Measurements from ENCODE around the gene SEL1L2. TPM values are rescaled to one million over a fixed set of nuclear protein-coding genes. Genes with fewer than 3 reads are reported as not detected.

Gene SEL1L2, protein sequence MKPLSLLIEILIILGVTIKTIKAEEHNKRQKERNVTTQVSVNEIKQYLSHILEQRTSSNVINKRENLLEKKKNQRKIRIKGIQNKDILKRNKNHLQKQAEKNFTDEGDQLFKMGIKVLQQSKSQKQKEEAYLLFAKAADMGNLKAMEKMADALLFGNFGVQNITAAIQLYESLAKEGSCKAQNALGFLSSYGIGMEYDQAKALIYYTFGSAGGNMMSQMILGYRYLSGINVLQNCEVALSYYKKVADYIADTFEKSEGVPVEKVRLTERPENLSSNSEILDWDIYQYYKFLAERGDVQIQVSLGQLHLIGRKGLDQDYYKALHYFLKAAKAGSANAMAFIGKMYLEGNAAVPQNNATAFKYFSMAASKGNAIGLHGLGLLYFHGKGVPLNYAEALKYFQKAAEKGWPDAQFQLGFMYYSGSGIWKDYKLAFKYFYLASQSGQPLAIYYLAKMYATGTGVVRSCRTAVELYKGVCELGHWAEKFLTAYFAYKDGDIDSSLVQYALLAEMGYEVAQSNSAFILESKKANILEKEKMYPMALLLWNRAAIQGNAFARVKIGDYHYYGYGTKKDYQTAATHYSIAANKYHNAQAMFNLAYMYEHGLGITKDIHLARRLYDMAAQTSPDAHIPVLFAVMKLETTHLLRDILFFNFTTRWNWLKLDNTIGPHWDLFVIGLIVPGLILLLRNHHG
- not detected for total RNA-seq
- polyA plus RNA-seq, result not detected

DNA sequence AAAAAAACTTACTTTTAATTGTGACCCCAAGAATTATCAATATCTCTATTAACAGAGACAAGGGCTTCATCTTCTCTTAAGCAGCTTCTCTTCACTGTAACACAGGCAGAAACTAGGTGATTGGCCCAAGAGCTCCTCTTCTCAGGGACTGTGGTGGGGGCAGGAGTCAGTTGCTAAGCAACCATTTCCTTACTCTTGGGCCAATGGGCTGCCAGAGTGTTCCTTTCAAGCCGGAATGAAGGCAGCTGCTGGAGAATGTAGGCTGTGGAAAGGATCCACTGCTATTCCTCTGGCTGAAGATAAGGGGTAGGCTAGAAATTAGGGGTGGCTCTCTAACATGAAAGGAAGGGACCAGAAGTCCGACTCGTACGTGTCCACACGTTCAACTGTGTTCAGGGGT lies at the start of gene SEL1L2:
Gene SEL1L2, minus strand, starts transcription at position 150 of the 400 bp plus-strand sequence. Its CDS starts 80 bp downstream, at position 70.
- DNase-seq, result no peak
- no peaks in the 10 kb centered on the region for H3K36me3 ChIP-seq (ENCODE audit: insufficient read depth, low read length)
- no peak within 1 kb of the TSS for H3K4me3 ChIP-seq (ENCODE audit: low read length)
- Mint-ChIP-seq H3K4me3 (no peak within 1 kb of the TSS), H3K36me3 (no peaks in the 10 kb centered on the region), H3K4me1 (no peaks in the 10 kb centered on the region), H3K9me3 (peaks cover 9 to 30% (median 12%) of the 10 kb centered on the region in 5 donors), H3K27me3 (no peaks in the 10 kb centered on the region), H3K27ac (no peak within 1 kb of the TSS)
- no peaks in the 10 kb centered on the region for H3K9me3 ChIP-seq (ENCODE audit: low read length)
- CTCF ChIA-PET, result no interaction called here
- H3K27me3 ChIP-seq (ENCODE audit: insufficient read depth, low read length, poor library complexity, severe bottlenecking), result no peaks in the 10 kb centered on the region
- no peaks in the 10 kb centered on the region for H3K4me1 ChIP-seq (ENCODE audit: insufficient read depth, low read length)
- no peak within 1 kb of the TSS for H3K27ac ChIP-seq (ENCODE audit: low read depth, low read length)
- POLR2A ChIA-PET, result no interaction called here

DNA sequence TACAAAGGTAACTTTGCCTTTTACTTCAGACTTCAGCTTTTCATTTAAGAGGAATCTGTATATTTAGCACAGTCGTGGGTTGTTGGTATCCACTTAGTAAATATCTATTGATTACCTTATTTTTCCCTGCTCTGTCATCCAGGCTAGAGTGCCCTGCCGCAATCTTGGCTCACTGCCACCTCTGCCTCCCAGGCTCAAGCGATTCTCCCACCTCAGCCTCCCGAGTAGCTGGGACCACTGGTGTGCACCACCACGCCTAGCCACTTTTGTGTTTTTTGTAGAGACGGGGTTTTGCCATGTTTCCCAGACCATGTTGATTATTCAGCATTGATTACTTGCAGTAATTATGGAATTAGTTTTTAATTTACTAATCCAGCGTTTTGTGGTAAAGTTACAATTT lies 46.2 kb upstream of the SEL1L2 start:
- no peak for DNase-seq
- H3K27me3 ChIP-seq (ENCODE audit: insufficient read depth, low read length, poor library complexity, severe bottlenecking), result no peaks in the 10 kb centered on the region
- no peak overlapping the region for H3K4me3 ChIP-seq (ENCODE audit: low read length)
- no peaks in the 10 kb centered on the region for H3K9me3 ChIP-seq (ENCODE audit: low read length)
- Mint-ChIP-seq H3K4me1 (no peaks in the 10 kb centered on the region), H3K27me3 (no peaks in the 10 kb centered on the region), H3K4me3 (no peak overlapping the region), H3K27ac (no peak overlapping the region), H3K36me3 (no peaks in the 10 kb centered on the region), H3K9me3 (peaks cover 0 to 8% (median 1%) of the 10 kb centered on the region in 5 donors)
- no peaks in the 10 kb centered on the region for H3K4me1 ChIP-seq (ENCODE audit: insufficient read depth, low read length)
- no peak overlapping the region for H3K27ac ChIP-seq (ENCODE audit: low read depth, low read length)
- ChIA-PET POLR2A (no interaction called here), CTCF (no interaction called here)
- H3K36me3 ChIP-seq (ENCODE audit: insufficient read depth, low read length), result no peaks in the 10 kb centered on the region

DNA sequence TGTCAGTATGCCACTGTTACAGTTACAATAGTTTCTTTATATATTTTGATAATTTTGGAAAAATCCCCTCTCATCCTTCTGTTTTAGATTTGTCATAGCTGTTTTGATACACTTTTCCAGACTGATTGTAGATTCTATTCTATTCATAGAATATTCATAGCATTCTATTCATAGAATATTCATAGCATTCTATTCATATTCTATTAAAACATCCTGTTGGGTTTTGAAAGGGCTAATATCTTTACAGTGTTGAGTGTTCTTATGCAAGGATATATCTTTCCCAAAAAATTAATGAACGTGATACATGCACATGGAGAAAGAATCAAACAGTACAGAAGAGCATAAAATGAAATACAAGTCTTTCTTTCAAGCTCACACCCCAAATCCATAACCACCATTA lies 42.9 kb upstream of the SEL1L2 start:
- no peaks in the 10 kb centered on the region for H3K9me3 ChIP-seq (ENCODE audit: low read length)
- H3K4me1 ChIP-seq (ENCODE audit: insufficient read depth, low read length), result no peaks in the 10 kb centered on the region
- no peaks in the 10 kb centered on the region for H3K4me1 Mint-ChIP-seq
- DNase-seq, result no peak
- H3K4me3 ChIP-seq (ENCODE audit: low read length), result no peak overlapping the region
- no peaks in the 10 kb centered on the region for H3K36me3 Mint-ChIP-seq
- no peaks in the 10 kb centered on the region for H3K27me3 ChIP-seq (ENCODE audit: insufficient read depth, low read length, poor library complexity, severe bottlenecking)
- no peaks in the 10 kb centered on the region for H3K27me3 Mint-ChIP-seq
- H3K4me3 Mint-ChIP-seq, result no peak overlapping the region
- peaks cover 0 to 14% (median 2%) of the 10 kb centered on the region in 5 donors for H3K9me3 Mint-ChIP-seq
- CTCF ChIA-PET, result no interaction called here
- POLR2A ChIA-PET, result no interaction called here
- no peaks in the 10 kb centered on the region for H3K36me3 ChIP-seq (ENCODE audit: insufficient read depth, low read length)
- no peak overlapping the region for H3K27ac Mint-ChIP-seq
- no peak overlapping the region for H3K27ac ChIP-seq (ENCODE audit: low read depth, low read length)

DNA sequence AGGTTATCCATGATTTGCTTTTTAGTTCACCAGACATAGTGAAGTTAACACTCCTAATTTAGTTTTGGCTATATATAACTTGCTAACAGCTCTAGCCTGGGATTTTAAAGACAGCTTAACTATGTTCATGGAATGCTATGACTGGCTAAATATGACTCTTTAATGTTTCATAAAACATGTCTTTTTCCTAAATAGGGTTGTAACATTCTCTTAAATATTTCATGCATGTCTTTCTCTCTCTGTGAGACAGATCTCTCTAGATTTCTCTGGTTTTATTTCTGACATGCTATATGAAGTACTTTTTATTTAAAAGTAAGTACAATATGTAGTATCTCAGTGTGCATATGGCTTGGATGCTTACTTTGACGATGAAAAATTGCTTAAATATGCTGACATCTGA lies 40.6 kb upstream of the SEL1L2 start:
- CTCF ChIA-PET, result no interaction called here

DNA sequence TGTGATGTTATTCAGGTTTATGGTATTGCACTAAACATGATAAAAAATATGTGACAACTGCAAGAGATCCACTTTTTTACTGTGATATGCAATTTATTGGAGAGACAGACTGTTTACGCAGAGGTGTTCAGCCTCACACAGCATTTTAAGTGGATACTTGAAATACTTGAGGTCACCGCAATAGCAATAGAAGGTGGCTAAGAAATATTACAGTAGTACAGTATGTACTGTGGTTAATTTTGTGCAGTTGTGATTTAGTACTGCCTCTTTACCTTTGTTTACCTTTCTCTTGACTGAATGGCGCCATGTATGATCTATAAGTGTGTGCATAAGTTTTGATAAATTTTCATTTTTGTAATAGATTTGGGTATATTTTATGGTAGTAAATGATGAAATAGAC lies 22.3 kb upstream of the SEL1L2 start:
- Histone ChIP-seq H3K4me3 (ENCODE audit: low read length) (no peak overlapping the region), H3K4me1 (ENCODE audit: insufficient read depth, low read length) (no peaks in the 10 kb centered on the region), H3K36me3 (ENCODE audit: insufficient read depth, low read length) (no peaks in the 10 kb centered on the region), H3K9me3 (ENCODE audit: low read length) (no peaks in the 10 kb centered on the region), H3K27ac (ENCODE audit: low read depth, low read length) (no peak overlapping the region), H3K27me3 (ENCODE audit: insufficient read depth, low read length, poor library complexity, severe bottlenecking) (no peaks in the 10 kb centered on the region)
- peaks cover 4 to 16% (median 13%) of the 10 kb centered on the region in 5 donors for H3K9me3 Mint-ChIP-seq
- ChIA-PET POLR2A (no interaction called here), CTCF (no interaction called here)
- DNase-seq, result no peak
- no peaks in the 10 kb centered on the region for H3K27me3 Mint-ChIP-seq
- no peaks in the 10 kb centered on the region for H3K4me1 Mint-ChIP-seq
- H3K27ac Mint-ChIP-seq, result no peak overlapping the region
- no peak overlapping the region for H3K4me3 Mint-ChIP-seq
- no peaks in the 10 kb centered on the region for H3K36me3 Mint-ChIP-seq

More for the DNA sequence above, 40.6 kb upstream of the SEL1L2 start:
- H3K4me1 ChIP-seq (ENCODE audit: insufficient read depth, low read length), result no peaks in the 10 kb centered on the region
- Mint-ChIP-seq H3K27me3 (no peaks in the 10 kb centered on the region), H3K4me1 (no peaks in the 10 kb centered on the region), H3K27ac (no peak overlapping the region), H3K36me3 (no peaks in the 10 kb centered on the region), H3K4me3 (no peak overlapping the region), H3K9me3 (peaks cover 0 to 15% (median 3%) of the 10 kb centered on the region in 5 donors)
- H3K4me3 ChIP-seq (ENCODE audit: low read length), result no peak overlapping the region
- no peak overlapping the region for H3K27ac ChIP-seq (ENCODE audit: low read depth, low read length)
- no peak for DNase-seq
- no peaks in the 10 kb centered on the region for H3K36me3 ChIP-seq (ENCODE audit: insufficient read depth, low read length)
- POLR2A ChIA-PET, result no interaction called here
- H3K9me3 ChIP-seq (ENCODE audit: low read length), result no peaks in the 10 kb centered on the region
- H3K27me3 ChIP-seq (ENCODE audit: insufficient read depth, low read length, poor library complexity, severe bottlenecking), result no peaks in the 10 kb centered on the region

DNA sequence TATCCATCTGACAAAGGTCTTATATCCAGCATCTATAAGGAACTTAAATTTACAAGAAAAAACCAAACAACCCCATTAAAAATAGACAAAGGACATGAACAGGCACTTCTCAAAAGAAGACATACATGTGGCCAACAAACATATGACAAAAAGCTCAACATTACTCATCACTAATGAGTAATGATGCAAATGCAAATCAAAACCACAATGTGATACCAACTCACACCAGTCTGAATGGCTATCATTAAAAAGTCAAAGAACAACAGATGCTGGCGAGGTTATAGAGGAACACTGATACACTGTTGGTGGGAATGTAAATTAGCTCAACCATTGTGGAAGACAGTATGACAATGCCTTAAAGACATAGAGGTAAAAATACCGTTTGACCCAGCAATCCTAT lies 18.8 kb upstream of the SEL1L2 start:
- Histone ChIP-seq H3K27me3 (ENCODE audit: insufficient read depth, low read length, poor library complexity, severe bottlenecking) (no peaks in the 10 kb centered on the region), H3K36me3 (ENCODE audit: insufficient read depth, low read length) (no peaks in the 10 kb centered on the region), H3K4me3 (ENCODE audit: low read length) (no peak overlapping the region), H3K9me3 (ENCODE audit: low read length) (no peaks in the 10 kb centered on the region), H3K27ac (ENCODE audit: low read depth, low read length) (no peak overlapping the region), H3K4me1 (ENCODE audit: insufficient read depth, low read length) (no peaks in the 10 kb centered on the region)
- Mint-ChIP-seq H3K27ac (no peak overlapping the region), H3K4me1 (no peaks in the 10 kb centered on the region), H3K4me3 (no peak overlapping the region), H3K9me3 (peaks cover 2 to 7% (median 5%) of the 10 kb centered on the region in 5 donors), H3K36me3 (no peaks in the 10 kb centered on the region), H3K27me3 (no peaks in the 10 kb centered on the region)
- DNase-seq, result no peak
- POLR2A ChIA-PET, result no interaction called here
- CTCF ChIA-PET, result no interaction called here

DNA sequence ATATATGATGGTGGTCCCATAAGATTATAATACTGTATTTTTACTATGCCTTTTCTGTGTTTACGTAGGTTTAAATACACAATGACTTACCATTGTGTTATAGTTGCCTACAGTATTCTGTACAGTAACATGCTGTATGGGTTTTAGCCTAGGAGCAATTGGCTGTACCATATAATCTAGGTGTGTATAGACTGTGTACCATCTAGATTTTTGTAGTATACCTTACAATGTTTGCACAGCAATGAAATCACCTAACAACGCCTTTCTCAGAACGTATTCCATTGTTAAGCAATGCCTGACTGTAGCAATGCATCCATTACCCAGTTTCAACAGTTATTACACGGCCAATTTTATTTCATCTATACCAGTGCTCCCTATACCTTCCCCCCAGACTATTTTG lies 15.6 kb upstream of the SEL1L2 start:
- POLR2A ChIA-PET, result no interaction called here
- H3K9me3 Mint-ChIP-seq, result peaks cover 0 to 17% (median 4%) of the 10 kb centered on the region in 5 donors
- no peak for DNase-seq
- Histone ChIP-seq H3K9me3 (ENCODE audit: low read length) (no peaks in the 10 kb centered on the region), H3K27me3 (ENCODE audit: insufficient read depth, low read length, poor library complexity, severe bottlenecking) (no peaks in the 10 kb centered on the region), H3K27ac (ENCODE audit: low read depth, low read length) (no peak overlapping the region), H3K36me3 (ENCODE audit: insufficient read depth, low read length) (no peaks in the 10 kb centered on the region), H3K4me3 (ENCODE audit: low read length) (no peak overlapping the region), H3K4me1 (ENCODE audit: insufficient read depth, low read length) (no peaks in the 10 kb centered on the region)
- CTCF ChIA-PET, result no interaction called here
- H3K27me3 Mint-ChIP-seq, result no peaks in the 10 kb centered on the region
- H3K4me3 Mint-ChIP-seq, result no peak overlapping the region
- no peak overlapping the region for H3K27ac Mint-ChIP-seq
- H3K36me3 Mint-ChIP-seq, result no peaks in the 10 kb centered on the region
- no peaks in the 10 kb centered on the region for H3K4me1 Mint-ChIP-seq

DNA sequence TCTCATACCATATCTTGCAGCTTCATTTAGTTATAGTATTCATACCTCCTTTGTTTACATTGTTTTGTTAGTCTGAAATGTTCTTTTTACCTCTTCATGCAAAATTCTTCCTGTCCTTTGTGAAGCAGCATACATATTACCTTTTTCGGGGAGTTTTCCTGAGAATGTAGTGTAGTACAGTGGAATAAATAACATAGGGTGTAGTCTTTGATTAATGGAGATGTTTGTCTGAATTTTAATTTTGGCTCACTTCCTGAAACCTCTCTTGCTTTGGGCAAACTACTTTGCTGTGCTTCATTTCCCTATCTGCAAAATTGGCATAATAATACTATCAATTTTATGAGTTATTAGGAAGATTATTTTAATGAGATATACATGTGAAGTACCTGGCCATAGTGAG lies 10.5 kb upstream of the SEL1L2 start:
- peaks cover 6 to 15% (median 9%) of the 10 kb centered on the region in 5 donors for H3K9me3 Mint-ChIP-seq
- no peak for DNase-seq
- H3K27me3 ChIP-seq (ENCODE audit: insufficient read depth, low read length, poor library complexity, severe bottlenecking), result no peaks in the 10 kb centered on the region
- H3K27ac Mint-ChIP-seq, result no peak overlapping the region
- H3K4me1 ChIP-seq (ENCODE audit: insufficient read depth, low read length), result no peaks in the 10 kb centered on the region
- H3K27me3 Mint-ChIP-seq, result peaks cover 5 to 9% of the 10 kb centered on the region in 2 donors
- ChIA-PET POLR2A (no interaction called here), CTCF (no interaction called here)
- no peak overlapping the region for H3K27ac ChIP-seq (ENCODE audit: low read depth, low read length)
- peaks cover 3 to 7% (median 4%) of the 10 kb centered on the region in 3 donors for H3K4me1 Mint-ChIP-seq
- no peaks in the 10 kb centered on the region for H3K9me3 ChIP-seq (ENCODE audit: low read length)
- H3K36me3 Mint-ChIP-seq, result peaks cover 0 to 3% (median 2%) of the 10 kb centered on the region in 3 donors
- H3K36me3 ChIP-seq (ENCODE audit: insufficient read depth, low read length), result no peaks in the 10 kb centered on the region
- H3K4me3 Mint-ChIP-seq, result no peak overlapping the region
- no peak overlapping the region for H3K4me3 ChIP-seq (ENCODE audit: low read length)

Measured in CD8-positive, alpha-beta memory T cell (primary cell).